Endothelial cell of umbilical vein (primary cell): ENCODE measurements around the gene DIP2B. TPM values are rescaled to one million over a fixed set of nuclear protein-coding genes. Genes with fewer than 3 reads are reported as not detected.

Experiments used
- BruUV-seq: library from RNA; stranded (reverse); fragments of 400-500 nt; replicated peaks from 2 replicates; lab custom pipeline; 2021; lab: Mats Ljungman, UMichigan
- CTCF ChIA-PET: fragments of 300-600, 350-600 bp; sonication (Branson Sonifier 250); formaldehyde crosslinking; loops from one replicate; lab custom pipeline; 2021; ENCODE audit warnings: antibody characterized with exemption, inconsistent platforms; lab: Charles Lee
- POLR2A ChIA-PET: fragments of 300-600, 350-600 bp; sonication (Branson Sonifier 250); formaldehyde crosslinking; loops from one replicate; lab custom pipeline; 2021; ENCODE audit warnings: antibody characterized with exemption, inconsistent platforms; lab: Charles Lee
- DNase-seq: peaks from one replicate; pipeline ENCODE4 v3.0.0-alpha.2; 2011; ENCODE audit warnings: low read depth, low spot score
- FAIRE-seq: peaks from 2 replicates; lab custom pipeline; 2011; peaks lifted over from hg19 to GRCh38; lab: Jason Lieb, UNC
- H2AFZ ChIP-seq: 2 replicates; pipeline ENCODE4 v1.6.0; 2012; ENCODE audit warnings: low read depth, low read length, control low read depth, inconsistent platforms
- H3K27ac ChIP-seq: 2 replicates; pipeline ENCODE4 v1.5.1; 2011; ENCODE audit warnings: low read depth, mild to moderate bottlenecking, control low read depth, low read length, moderate library complexity; ENCODE audit not compliant: insufficient read depth
- H3K27me3 ChIP-seq, 2 experiments: 2 replicates each; pipeline versions ENCODE4 v1.6.0 to v1.6.1; 2011; ENCODE audit warnings: low read length in 2 of 2, mixed read lengths in 1 of 2; ENCODE audit not compliant: control insufficient read depth in 2 of 2, insufficient read depth in 2 of 2
- H3K36me3 ChIP-seq, 2 experiments: 2 replicates in 1 of 2; 3 replicates in 1 of 2; pipeline ENCODE4 v1.5.1; 2011; ENCODE audit warnings: low read length in 2 of 2, mild to moderate bottlenecking in 1 of 2, moderate library complexity in 1 of 2; ENCODE audit not compliant: control insufficient read depth in 2 of 2, insufficient read depth in 2 of 2; ENCODE audit errors: extremely low read depth in 1 of 2
- H3K4me1 ChIP-seq: 3 replicates; pipeline ENCODE4 v1.5.1; 2011; ENCODE audit warnings: mild to moderate bottlenecking, low read length; ENCODE audit not compliant: control insufficient read depth, insufficient read depth; ENCODE audit errors: extremely low read depth
- H3K4me2 ChIP-seq: 2 replicates; pipeline ENCODE4 v1.6.1; 2011; ENCODE audit warnings: low read length, control low read depth, mixed read lengths; ENCODE audit not compliant: insufficient read depth
- H3K4me3 ChIP-seq, 3 experiments: fragments of 200-600 bp in 1 of 3; sonication (generic), shearing (Covaris generic) in 1 of 3; replicated peaks in 1 of 3; 2 replicates each; pipeline ENCODE4 v1.5.1; 2011 to 2016; ENCODE audit warnings: control low read depth in 3 of 3, low read length in 3 of 3, mild to moderate bottlenecking in 2 of 3, inconsistent platforms in 1 of 3, low read depth in 1 of 3, moderate library complexity in 1 of 3; ENCODE audit not compliant: insufficient read depth in 1 of 3
- H3K79me2 ChIP-seq: 2 replicates; pipeline ENCODE4 v1.6.0; 2012; ENCODE audit warnings: low read length, inconsistent platforms; ENCODE audit not compliant: control insufficient read depth, insufficient read depth
- H3K9ac ChIP-seq: replicated peaks from 2 replicates; pipeline ENCODE3; 2011; ENCODE audit warnings: low read length, control low read depth; ENCODE audit not compliant: insufficient read depth; ENCODE audit errors: extremely low read depth
- H3K9me1 ChIP-seq: replicated peaks from 3 replicates; pipeline ENCODE4 v1.6.0; 2011; ENCODE audit warnings: mild to moderate bottlenecking, low read length; ENCODE audit not compliant: control insufficient read depth, insufficient read depth; ENCODE audit errors: extremely low read depth
- H3K9me3 ChIP-seq: replicated peaks from 2 replicates; pipeline ENCODE4 v1.5.1; 2012; ENCODE audit warnings: low read length, inconsistent platforms; ENCODE audit not compliant: control insufficient read depth, insufficient read depth
- H4K20me1 ChIP-seq: replicated peaks from 2 replicates; pipeline ENCODE3; 2011; ENCODE audit warnings: mild to moderate bottlenecking, low read length; ENCODE audit not compliant: control insufficient read depth, insufficient read depth; ENCODE audit errors: extremely low read depth
- EZH2 ChIP-seq: IDR thresholded peaks from 2 replicates; pipeline ENCODE4 v1.6.1; 2012; ENCODE audit warnings: borderline replicate concordance, low read depth, mild to moderate bottlenecking, moderate library complexity, low read length, inconsistent platforms; ENCODE audit not compliant: severe bottlenecking
- FOS ChIP-seq: IDR thresholded peaks from 2 replicates; pipeline ENCODE4 v1.6.1; 2011; ENCODE audit warnings: mild to moderate bottlenecking, low read length, moderate library complexity, borderline replicate concordance; ENCODE audit not compliant: insufficient read depth
- JUN ChIP-seq: IDR thresholded peaks from 2 replicates; pipeline ENCODE4 v1.6.1; 2011; ENCODE audit warnings: borderline replicate concordance, low read depth; ENCODE audit not compliant: insufficient read length, insufficient read depth
- MYC ChIP-seq: IDR thresholded peaks from one replicate; pipeline ENCODE4 v1.6.1; 2011; ENCODE audit warnings: mild to moderate bottlenecking, low read depth, low read length
- POLR2A ChIP-seq: IDR thresholded peaks from 2 replicates; pipeline ENCODE4 v1.6.1; 2012; ENCODE audit warnings: low read depth, mild to moderate bottlenecking, control low read depth, low read length
- POLR2AphosphoS5 ChIP-seq: IDR thresholded peaks from 2 replicates; pipeline ENCODE4 v1.6.1; 2012; ENCODE audit warnings: low read depth, mild to moderate bottlenecking, control low read depth, low read length, moderate library complexity; ENCODE audit not compliant: insufficient read depth
- dilution Hi-C: fragments of 300-500 bp; cut with MboI; formaldehyde crosslinking; loops from one replicate; pipeline ENCODE4 v1.15.0; 2019; ENCODE audit warnings: low sequenced_read_pairs; ENCODE audit not compliant: extremely low pct_ligation_motif_present
- intact Hi-C: fragments of 100-400 bp; cut with micrococcal nuclease; formaldehyde crosslinking; loops from one replicate; pipeline ENCODE4 v1.10.0; 2022
- polyA plus RNA-seq, 4 experiments: library from polyadenylated mRNA; depleted of rRNA in 3 of 4; stranded (reverse) in 3 of 4; unstranded in 1 of 4; fragments of >200 nt; gene quantifications; 2 replicates each; pipeline versions ENCODE4 v1.2.1 to v1.2.3, GENCODE V29; 2011 to 2012; ENCODE audit warnings: missing spikeins in 1 of 4
- total RNA-seq: library from RNA; stranded (reverse); gene quantifications from 2 replicates; pipeline ENCODE4 v1.2.3, GENCODE V29; 2021
- TF ChIP-seq, protein P1 (sequence below): IDR thresholded peaks from 2 replicates; pipeline ENCODE4 v1.6.1; 2011; ENCODE audit not compliant: insufficient read depth, insufficient read length
- TF ChIP-seq, protein P2 (sequence below), 2 donors: IDR thresholded peaks; 1 replicate in 1 of 2; 2 replicates in 1 of 2; pipeline ENCODE4 v1.5.1; 2011; ENCODE audit warnings: low read length in 2 of 2, mild to moderate bottlenecking in 2 of 2, moderate library complexity in 2 of 2, control low read depth in 1 of 2, inconsistent platforms in 1 of 2, low read depth in 1 of 2; ENCODE audit not compliant: insufficient read depth in 1 of 2; ENCODE audit errors: extremely low read depth in 1 of 2

Gene DIP2B
- total and polyA plus RNA-seq, 2 donors (not counting 3 experiments of a cell fraction or from before 2014, with no cell fraction given) = 14.5 to 28.0 TPM

DNA sequence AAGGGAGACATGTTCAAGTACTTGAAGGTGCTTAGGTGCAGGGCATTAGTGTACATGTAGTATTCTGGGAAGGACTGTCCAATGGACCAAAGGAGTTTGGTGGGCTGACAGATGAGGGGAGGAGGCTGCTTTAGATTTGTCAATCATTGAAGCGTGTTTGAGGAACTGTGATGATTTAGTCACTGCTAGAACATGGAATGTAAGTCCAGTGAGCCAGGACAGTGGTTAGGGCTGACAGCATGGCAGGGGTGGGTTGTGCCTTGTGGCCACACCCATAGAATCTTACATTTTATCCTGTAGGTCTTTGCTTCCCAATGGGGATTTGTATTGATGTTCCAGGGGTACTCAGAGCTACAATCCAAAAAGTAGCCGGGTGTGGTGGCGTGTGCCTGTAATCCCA, 24.6 kb downstream of the DIP2B start:
- peak; percentile 42 for FAIRE-seq
- Histone ChIP-seq H3K4me1 (peaks cover 22% of the 10 kb centered on the region), H3K4me3 (no peak overlapping the region), H3K36me3 (no peaks in the 10 kb centered on the region), H3K27ac (no peak overlapping the region), H2AFZ (no peak overlapping the region), H3K9ac (no peak overlapping the region), H3K79me2 (peaks cover 31% of the 10 kb centered on the region), H3K9me3 (no peaks in the 10 kb centered on the region), H4K20me1 (no peaks in the 10 kb centered on the region), H3K27me3 (no peaks in the 10 kb centered on the region), H3K9me1 (no peaks in the 10 kb centered on the region), H3K4me2 (no peak overlapping the region)
- dilution Hi-C loops = no loop called here
- ChIA-PET POLR2A (no interaction called here), CTCF (interaction anchor here (1.1 kb wide), 1 partner anchor 24 kb away, joined by 3 read pairs; the partner anchor contains the start of gene DIP2B)
- no peak for DNase-seq
- TF ChIP-seq POLR2AphosphoS5 = no peak
- no peak for TF ChIP-seq FOS
- no peak for TF ChIP-seq POLR2A
- no peak for TF ChIP-seq EZH2
- no peak for TF ChIP-seq MYC
- TF ChIP-seq JUN = no peak
- TF ChIP-seq, protein P1, sequence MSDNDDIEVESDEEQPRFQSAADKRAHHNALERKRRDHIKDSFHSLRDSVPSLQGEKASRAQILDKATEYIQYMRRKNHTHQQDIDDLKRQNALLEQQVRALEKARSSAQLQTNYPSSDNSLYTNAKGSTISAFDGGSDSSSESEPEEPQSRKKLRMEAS = no peak
- TF ChIP-seq, protein P2, sequence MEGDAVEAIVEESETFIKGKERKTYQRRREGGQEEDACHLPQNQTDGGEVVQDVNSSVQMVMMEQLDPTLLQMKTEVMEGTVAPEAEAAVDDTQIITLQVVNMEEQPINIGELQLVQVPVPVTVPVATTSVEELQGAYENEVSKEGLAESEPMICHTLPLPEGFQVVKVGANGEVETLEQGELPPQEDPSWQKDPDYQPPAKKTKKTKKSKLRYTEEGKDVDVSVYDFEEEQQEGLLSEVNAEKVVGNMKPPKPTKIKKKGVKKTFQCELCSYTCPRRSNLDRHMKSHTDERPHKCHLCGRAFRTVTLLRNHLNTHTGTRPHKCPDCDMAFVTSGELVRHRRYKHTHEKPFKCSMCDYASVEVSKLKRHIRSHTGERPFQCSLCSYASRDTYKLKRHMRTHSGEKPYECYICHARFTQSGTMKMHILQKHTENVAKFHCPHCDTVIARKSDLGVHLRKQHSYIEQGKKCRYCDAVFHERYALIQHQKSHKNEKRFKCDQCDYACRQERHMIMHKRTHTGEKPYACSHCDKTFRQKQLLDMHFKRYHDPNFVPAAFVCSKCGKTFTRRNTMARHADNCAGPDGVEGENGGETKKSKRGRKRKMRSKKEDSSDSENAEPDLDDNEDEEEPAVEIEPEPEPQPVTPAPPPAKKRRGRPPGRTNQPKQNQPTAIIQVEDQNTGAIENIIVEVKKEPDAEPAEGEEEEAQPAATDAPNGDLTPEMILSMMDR (IDR thresholded peaks at IDR 0.05; ENCODE audit: extremely low read depth in 1 of 2, insufficient read depth in 1 of 2, low read depth in 1 of 2, low read length in 2 of 2) = no peak
- intact Hi-C loops = no loop called here
- BruUV-seq = no TSS peak
